GM12878 (cell line): ENCODE data around the gene RNF31. TPM values are rescaled to one million over a fixed set of nuclear protein-coding genes. Genes with fewer than 3 reads are reported as not detected.

Experiments used
- BACH1 ChIP-seq: fragments of 450-650 bp; IDR thresholded peaks from 2 replicates; pipeline ENCODE4 v1.6.1; 2017; ENCODE audit warnings: mild to moderate bottlenecking, borderline replicate concordance
- CEBPB ChIP-seq, 2 experiments: fragments of 150-350 bp in 1 of 2; IDR thresholded peaks; 2 replicates each; pipeline ENCODE4 v1.6.1; 2012 to 2014; ENCODE audit warnings: low read depth in 2 of 2, low read length in 2 of 2, borderline replicate concordance in 1 of 2, inconsistent platforms in 1 of 2
- GABPA ChIP-seq: IDR thresholded peaks from 2 replicates; pipeline ENCODE4 v1.6.1; 2014; ENCODE audit warnings: antibody characterized with exemption, low read depth, mild to moderate bottlenecking, inconsistent platforms
- GATAD2B ChIP-seq: fragments of 450-650 bp; conservative IDR thresholded peaks from 2 replicates; pipeline ENCODE4 v1.6.1; 2017; ENCODE audit warnings: low read depth, mild to moderate bottlenecking, moderate library complexity
- HCFC1 ChIP-seq: fragments of 150-350 bp; IDR thresholded peaks from 2 replicates; pipeline ENCODE4 v1.6.1; 2014; ENCODE audit warnings: low read length
- MTA3 ChIP-seq: IDR thresholded peaks from 2 replicates; pipeline ENCODE4 v1.6.1; 2012; ENCODE audit warnings: low read length, inconsistent platforms, borderline replicate concordance
- MXI1 ChIP-seq: fragments of 150-350 bp; IDR thresholded peaks from 2 replicates; pipeline ENCODE4 v1.6.1; 2011; ENCODE audit warnings: low read depth, mild to moderate bottlenecking, inconsistent platforms, low read length, improper control_type of control experiment
- PAX8 ChIP-seq: fragments of 450-650 bp; IDR thresholded peaks from 2 replicates; pipeline ENCODE4 v1.6.1; 2017; ENCODE audit warnings: mild to moderate bottlenecking, moderate library complexity
- PBX3 ChIP-seq: IDR thresholded peaks from 2 replicates; pipeline ENCODE4 v1.6.1; 2011; ENCODE audit warnings: mild to moderate bottlenecking, low read depth, low read length, moderate library complexity; ENCODE audit not compliant: insufficient replicate concordance
- PML ChIP-seq: IDR thresholded peaks from 2 replicates; pipeline ENCODE4 v1.6.1; 2012; ENCODE audit warnings: low read length, inconsistent platforms
- RAD21 ChIP-seq: IDR thresholded peaks from 2 replicates; pipeline ENCODE4 v1.6.1; 2011; ENCODE audit warnings: mild to moderate bottlenecking, low read depth, low read length, moderate library complexity; ENCODE audit not compliant: insufficient read depth
- RELA ChIP-seq: fragments of 450-650 bp; IDR thresholded peaks from 2 replicates; pipeline ENCODE4 v1.8.0; 2014; ENCODE audit warnings: borderline replicate concordance; ENCODE audit not compliant: partially characterized antibody
- SIN3A ChIP-seq: IDR thresholded peaks from 2 replicates; pipeline ENCODE4 v1.6.1; 2012; ENCODE audit warnings: low read depth, low read length, improper control_type of control experiment
- USF2 ChIP-seq: IDR thresholded peaks from 2 replicates; pipeline ENCODE4 v1.6.1; 2011; ENCODE audit warnings: low read depth, low read length, improper control_type of control experiment, borderline replicate concordance
- ZBTB40 ChIP-seq: fragments of 450-650 bp; IDR thresholded peaks from 2 replicates; pipeline ENCODE4 v1.6.1; 2016; ENCODE audit warnings: mild to moderate bottlenecking, moderate library complexity, borderline replicate concordance
- ZNF24 ChIP-seq: fragments of 450-650 bp; IDR thresholded peaks from 2 replicates; pipeline ENCODE4 v1.6.1; 2017; ENCODE audit warnings: antibody characterized with exemption, mild to moderate bottlenecking
- ZNF687 ChIP-seq: fragments of 450-650 bp; IDR thresholded peaks from 2 replicates; pipeline ENCODE4 v1.6.1; 2017; ENCODE audit warnings: mild to moderate bottlenecking, moderate library complexity
- polyA plus RNA-seq, 11 experiments: library from polyadenylated mRNA; depleted of rRNA in 4 of 11; unstranded in 6 of 11; stranded (reverse) in 5 of 11; fragments of >200 nt; fragmentation: Nextera tagmentation in 4 of 11; fragmentation: Illumina TruSeq in 1 of 11; extraction: Ambion mirVana in 4 of 11; extraction: Trizol in 1 of 11; gene quantifications; 1 replicate in 1 of 11; 2 replicates in 10 of 11; pipeline versions ENCODE4 v1.2.1 to v1.2.3, GENCODE V29; 2011 to 2016; ENCODE audit warnings: inconsistent platforms in 2 of 11, missing spikeins in 2 of 11, low read depth in 1 of 11
- total RNA-seq, 4 experiments: library from RNA; depleted of rRNA in 3 of 4; stranded (reverse); fragments of >200 nt in 3 of 4; fragmentation: Illumina TruSeq in 1 of 4; extraction: Trizol in 1 of 4; gene quantifications; 2 replicates each; pipeline versions ENCODE4 v1.2.1 to v1.2.3, GENCODE V29; 2013 to 2021

RNF31 gene
- total and polyA plus RNA-seq, 10 of the 15 experiments (the other 5 are each of a cell fraction or from before 2014, with no cell fraction given), result 8.5 to 92.7 (median 52.0) TPM

GRCh38 chr14:24146978-24147760, at the start of gene RNF31 (continued):
- TF ChIP-seq ZNF687, result peak; percentile 33; the same call in 1 of the 2 replicates
- peak; percentile 25; the same call in 1 of the 2 replicates for TF ChIP-seq SIN3A
- TF ChIP-seq CEBPB (IDR thresholded peaks at IDR 0.05; ENCODE audit: borderline replicate concordance in 1 of 2, low read depth in 2 of 2, low read length in 2 of 2), result no peak
- TF ChIP-seq USF2, result no peak
- TF ChIP-seq MXI1, result peak; percentile 14
- no peak for TF ChIP-seq HCFC1
- no peak; the same call in 1 of the 2 replicates for TF ChIP-seq PML
- TF ChIP-seq MTA3, result no peak
- TF ChIP-seq ZNF24, result peak; percentile 53; the same call in 1 of the 2 replicates
- peak; percentile 36; the same call in 1 of the 2 replicates for TF ChIP-seq BACH1
- peak; percentile 22 for TF ChIP-seq PBX3
- TF ChIP-seq PAX8, result no peak
- TF ChIP-seq GATAD2B, result peak; percentile 31
- TF ChIP-seq GABPA, result peak; percentile 81
- peak; percentile 21 for TF ChIP-seq RELA
- TF ChIP-seq ZBTB40, result peak; percentile 75; the same call in 1 of the 2 replicates
- TF ChIP-seq RAD21, result no peak
